GM12878 (cell line): ENCODE results near the gene SLC12A4. TPM values are rescaled to one million over a fixed set of nuclear protein-coding genes. Genes with fewer than 3 reads are reported as not detected.

Source experiments
- CBX3 ChIP-seq: fragments of 200-600 bp; sonication (generic); IDR thresholded peaks from 2 replicates; pipeline ENCODE4 v1.6.1; 2016; ENCODE audit warnings: low read depth, borderline replicate concordance
- CHD4 ChIP-seq: fragments of 200-600 bp; sonication (generic); IDR thresholded peaks from 2 replicates; pipeline ENCODE4 v1.6.1; 2016; ENCODE audit warnings: mild to moderate bottlenecking
- CUX1 ChIP-seq: IDR thresholded peaks from 2 replicates; pipeline ENCODE4 v1.6.1; 2012; ENCODE audit warnings: improper control_type of control experiment, low read depth, low read length; ENCODE audit not compliant: insufficient replicate concordance
- E2F4 ChIP-seq: IDR thresholded peaks from 2 replicates; pipeline ENCODE4 v1.6.1; 2012; ENCODE audit warnings: low read depth, low read length, improper control_type of control experiment
- EED ChIP-seq: sonication (generic); IDR thresholded peaks from 2 replicates; pipeline ENCODE4 v1.6.1; 2016; ENCODE audit warnings: antibody characterized with exemption, low read depth
- ESRRA ChIP-seq: IDR thresholded peaks from 2 replicates; pipeline ENCODE4 v1.6.1; 2012; ENCODE audit warnings: mild to moderate bottlenecking, low read length, improper control_type of control experiment
- HDGF ChIP-seq: fragments of 450-650 bp; IDR thresholded peaks from 2 replicates; pipeline ENCODE4 v1.6.1; 2016; ENCODE audit warnings: antibody characterized with exemption
- POLR2A ChIP-seq: IDR thresholded peaks from 2 replicates; pipeline ENCODE4 v1.6.1; 2011; ENCODE audit warnings: low read depth, mild to moderate bottlenecking, low read length
- RAD21 ChIP-seq: IDR thresholded peaks from 2 replicates; pipeline ENCODE4 v1.6.1; 2011; ENCODE audit warnings: mild to moderate bottlenecking, low read depth, low read length, moderate library complexity; ENCODE audit not compliant: insufficient read depth
- STAT1 ChIP-seq: fragments of 450-650 bp; conservative IDR thresholded peaks from 2 replicates; pipeline ENCODE4 v1.6.1; 2014; ENCODE audit warnings: antibody characterized with exemption, mild to moderate bottlenecking
- STAT3 ChIP-seq: IDR thresholded peaks from 2 replicates; pipeline ENCODE4 v1.6.1; 2011; ENCODE audit warnings: low read depth, low read length, improper control_type of control experiment
- TARDBP ChIP-seq: IDR thresholded peaks from 2 replicates; pipeline ENCODE4 v1.6.1; 2016; ENCODE audit warnings: borderline replicate concordance
- TBL1XR1 ChIP-seq: IDR thresholded peaks from 2 replicates; pipeline ENCODE4 v1.6.1; 2012; ENCODE audit warnings: low read depth, low read length, improper control_type of control experiment
- ZBTB4 ChIP-seq: fragments of 450-650 bp; formaldehyde crosslinking; IDR thresholded peaks from 2 replicates; pipeline ENCODE4 v1.4.0; 2022; ENCODE audit warnings: mild to moderate bottlenecking, moderate library complexity
- ZNF24 ChIP-seq: fragments of 450-650 bp; IDR thresholded peaks from 2 replicates; pipeline ENCODE4 v1.6.1; 2017; ENCODE audit warnings: antibody characterized with exemption, mild to moderate bottlenecking
- ZNF592 ChIP-seq: fragments of 450-650 bp; IDR thresholded peaks from 2 replicates; pipeline ENCODE4 v1.6.1; 2017; ENCODE audit warnings: mild to moderate bottlenecking, moderate library complexity
- polyA plus RNA-seq, 11 experiments: library from polyadenylated mRNA; depleted of rRNA in 4 of 11; unstranded in 6 of 11; stranded (reverse) in 5 of 11; fragments of >200 nt; fragmentation: Nextera tagmentation in 4 of 11; fragmentation: Illumina TruSeq in 1 of 11; extraction: Ambion mirVana in 4 of 11; extraction: Trizol in 1 of 11; gene quantifications; 1 replicate in 1 of 11; 2 replicates in 10 of 11; pipeline versions ENCODE4 v1.2.1 to v1.2.3, GENCODE V29; 2011 to 2016; ENCODE audit warnings: inconsistent platforms in 2 of 11, missing spikeins in 2 of 11, low read depth in 1 of 11
- total RNA-seq, 4 experiments: library from RNA; depleted of rRNA in 3 of 4; stranded (reverse); fragments of >200 nt in 3 of 4; fragmentation: Illumina TruSeq in 1 of 4; extraction: Trizol in 1 of 4; gene quantifications; 2 replicates each; pipeline versions ENCODE4 v1.2.1 to v1.2.3, GENCODE V29; 2013 to 2021

Gene SLC12A4
- total and polyA plus RNA-seq, 10 of the 15 experiments (the other 5 are each of a cell fraction or from before 2014, with no cell fraction given), result 0.95 to 39.9 (median 14.2) TPM

- TF ChIP-seq TARDBP (no peak), STAT3 (no peak), HDGF (0 out of 2 replicates have a peak, but pooled peaks have one; percentile 75), CBX3 (no peak), ZNF592 (peak; percentile 81; the same call in 1 of the 2 replicates), POLR2A (peak; percentile 70), ZBTB4 (CRISPR knock-in tag) (no peak), E2F4 (peak; percentile 61; the same call in 1 of the 2 replicates), EED (peak; percentile 53), STAT1 (no peak), ESRRA (0 out of 2 replicates have a peak, but pooled peaks have one; percentile 21), RAD21 (peak; percentile 52), ZNF24 (no peak), TBL1XR1 (peak; percentile 78; the same call in 1 of the 2 replicates), CHD4 (no peak), CUX1 (no peak)
Observed at GRCh38 chr16:67993207-67994039, 25.0 kb upstream of the SLC12A4 start (continued).
